GM23338 (cell line): ENCODE data around the gene BPNT1. TPM values are rescaled to one million over a fixed set of nuclear protein-coding genes. Genes with fewer than 3 reads are reported as not detected.

Experiments
- ATAC-seq: fragments of 200-7000 bp; cut with Tn5 transposase; 3 replicates; pipeline ENCODE4 v1.9.1; 2020
- DNase-seq: peaks from one replicate; pipeline ENCODE4 v3.0.0-alpha.2; 2015; ENCODE audit warnings: low spot score
- H2AFZ ChIP-seq: fragments of 200-600 bp; sonication (generic); 2 replicates; pipeline ENCODE4 v1.8.0; 2016; ENCODE audit warnings: antibody characterized with exemption, mild to moderate bottlenecking, moderate library complexity
- H3F3A ChIP-seq: fragments of 200-600 bp; sonication (generic); replicated peaks from 2 replicates; pipeline ENCODE4 v1.8.0; 2017; ENCODE audit warnings: antibody characterized with exemption, mixed run types, low read depth
- H3K27ac ChIP-seq: fragments of 200-600 bp; sonication (generic); 2 replicates; pipeline ENCODE4 v1.6.1; 2016; ENCODE audit warnings: low read depth
- H3K27me3 ChIP-seq: fragments of 200-600 bp; sonication (generic); 2 replicates; pipeline ENCODE4 v1.8.0; 2016; ENCODE audit warnings: mild to moderate bottlenecking, mixed run types, moderate library complexity; ENCODE audit not compliant: insufficient read depth
- H3K36me3 ChIP-seq: fragments of 200-600 bp; sonication (generic); 2 replicates; pipeline ENCODE4 v1.8.0; 2016; ENCODE audit warnings: mild to moderate bottlenecking; ENCODE audit not compliant: insufficient read depth
- H3K4me1 ChIP-seq: fragments of 200-600 bp; sonication (generic); 2 replicates; pipeline ENCODE4 v1.8.0; 2016; ENCODE audit warnings: mild to moderate bottlenecking, moderate library complexity; ENCODE audit not compliant: insufficient read depth
- H3K4me2 ChIP-seq: fragments of 200-600 bp; sonication (generic); 2 replicates; pipeline ENCODE4 v1.7.1; 2017; ENCODE audit warnings: mixed run types
- H3K4me3 ChIP-seq: fragments of 200-600 bp; sonication (generic); 2 replicates; pipeline ENCODE4 v1.6.1; 2016; ENCODE audit warnings: mixed run types
- H3K79me2 ChIP-seq: fragments of 200-600 bp; sonication (generic); replicated peaks from 2 replicates; pipeline ENCODE4 v1.8.0; 2017; ENCODE audit warnings: mild to moderate bottlenecking; ENCODE audit not compliant: insufficient read depth
- H3K9me2 ChIP-seq: fragments of 200-600 bp; sonication (generic); 2 replicates; pipeline ENCODE4 v1.8.0; 2017; ENCODE audit not compliant: insufficient read depth
- H4K20me1 ChIP-seq: fragments of 200-600 bp; sonication (generic); replicated peaks from 2 replicates; pipeline ENCODE4 v1.8.0; 2017; ENCODE audit warnings: mild to moderate bottlenecking; ENCODE audit not compliant: insufficient read depth
- H3K27ac Mint-ChIP-seq: 2 replicates; pipeline ENCODE4 v1.8.0; 2020; ENCODE audit warnings: inconsistent platforms, mild to moderate bottlenecking, moderate library complexity, mixed read lengths
- H3K27me3 Mint-ChIP-seq: 3 replicates; pipeline ENCODE4 v1.8.0; 2022; ENCODE audit warnings: low read depth, mild to moderate bottlenecking, moderate library complexity, mixed read lengths, inconsistent platforms; ENCODE audit not compliant: insufficient read depth, poor library complexity
- H3K36me3 Mint-ChIP-seq: 3 replicates; pipeline ENCODE4 v1.8.0; 2021; ENCODE audit warnings: low read depth, mild to moderate bottlenecking, inconsistent platforms, moderate library complexity, mixed read lengths
- H3K4me1 Mint-ChIP-seq: 3 replicates; pipeline ENCODE4 v1.8.0; 2020; ENCODE audit warnings: mild to moderate bottlenecking, inconsistent platforms, mixed read lengths
- H3K4me3 Mint-ChIP-seq: 3 replicates; pipeline ENCODE4 v1.8.0; 2021; ENCODE audit warnings: moderate library complexity, mild to moderate bottlenecking, inconsistent platforms, mixed read lengths
- H3K9me3 Mint-ChIP-seq: 3 replicates; pipeline ENCODE4 v1.8.0; 2020; ENCODE audit warnings: moderate library complexity, mild to moderate bottlenecking, inconsistent platforms, mixed read lengths
- CTCF ChIP-seq, 2 experiments: fragments of 200-600 bp in 1 of 2; sonication (generic) in 1 of 2; conservative IDR thresholded peaks; 2 replicates each; pipeline versions ENCODE4 v1.5.1 to v1.6.1; 2016 to 2017; ENCODE audit warnings: antibody characterized with exemption in 2 of 2, low read depth in 2 of 2, mild to moderate bottlenecking in 2 of 2, moderate library complexity in 1 of 2
- ETS1 ChIP-seq: IDR thresholded peaks from 2 replicates; pipeline ENCODE4 v1.6.1; 2016; ENCODE audit warnings: antibody characterized with exemption
- EZH2 ChIP-seq: fragments of 200-600 bp; sonication (generic); IDR thresholded peaks from one replicate; pipeline ENCODE4 v1.8.0; 2017; ENCODE audit warnings: antibody characterized with exemption, mild to moderate bottlenecking, low read depth; ENCODE audit not compliant: unreplicated experiment
- EZH2phosphoT487 ChIP-seq: fragments of 200-600 bp; sonication (generic); IDR thresholded peaks from one replicate; pipeline ENCODE4 v1.8.1; 2018; ENCODE audit warnings: antibody characterized with exemption; ENCODE audit not compliant: unreplicated experiment
- JUNB ChIP-seq: IDR thresholded peaks from one replicate; pipeline ENCODE4 v1.6.1; 2016; ENCODE audit warnings: antibody characterized with exemption; ENCODE audit not compliant: unreplicated experiment
- POLR2AphosphoS5 ChIP-seq: IDR thresholded peaks from 2 replicates; pipeline ENCODE4 v1.6.1; 2016; ENCODE audit warnings: antibody characterized with exemption, low read depth
- REST ChIP-seq: IDR thresholded peaks from one replicate; pipeline ENCODE4 v1.6.1; 2018; ENCODE audit warnings: antibody characterized with exemption; ENCODE audit not compliant: unreplicated experiment
- STAT1 ChIP-seq: IDR thresholded peaks from one replicate; pipeline ENCODE4 v1.6.1; 2016; ENCODE audit warnings: antibody characterized with exemption; ENCODE audit not compliant: unreplicated experiment
- ZNF114 ChIP-seq: fragments of 250-450 bp; sonication (Bioruptor Pico); IDR thresholded peaks from 2 replicates; pipeline ENCODE4 v1.5.0; 2020; ENCODE audit warnings: mild to moderate bottlenecking, moderate library complexity
- ZNF331 ChIP-seq: fragments of 250-450 bp; sonication (Bioruptor Pico); IDR thresholded peaks from 2 replicates; pipeline ENCODE4 v1.5.0; 2020; ENCODE audit warnings: low read depth, mild to moderate bottlenecking, moderate library complexity
- polyA plus RNA-seq: library from polyadenylated mRNA; unstranded; fragments of >200 nt; fragmentation: Nextera tagmentation; extraction: Ambion mirVana; gene quantifications from 2 replicates; pipeline ENCODE4 v1.2.1, GENCODE V29; 2016
- total RNA-seq: library from RNA; depleted of rRNA; stranded (reverse); fragments of >200 nt; shearing (Covaris generic); gene quantifications from 2 replicates; pipeline ENCODE4 v1.2.3, GENCODE V29; 2014

BPNT1 gene
- total and polyA plus RNA-seq, 2 experiments from 2014 or later, result 9.6 to 17.2 TPM

DNA sequence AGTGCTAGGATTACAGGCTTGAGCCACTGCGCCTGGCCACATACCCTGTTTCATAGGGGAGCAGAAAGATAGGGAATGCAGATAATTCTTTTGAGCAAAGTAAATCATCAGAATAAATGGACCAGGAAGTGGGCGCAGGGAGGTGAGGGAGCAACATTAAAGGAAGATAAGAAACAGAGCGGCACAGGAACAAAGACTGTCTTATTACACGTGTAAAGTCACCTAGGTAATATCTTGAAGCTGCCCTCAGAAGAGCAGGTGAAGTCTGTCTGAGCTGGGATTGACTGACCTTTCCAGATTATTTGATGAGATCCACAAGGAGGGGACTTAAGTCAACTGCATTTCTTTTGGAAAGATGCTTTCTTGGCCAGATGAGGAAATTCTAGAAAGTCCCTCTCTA lies 50.9 kb downstream of the BPNT1 start:
- H3K27me3 Mint-ChIP-seq, result peaks cover 1% of the 10 kb centered on the region

More for the DNA sequence above, 50.9 kb downstream of the BPNT1 start:
- peaks cover 10% of the 10 kb centered on the region; the same call in 1 of the 2 replicates for H3K36me3 ChIP-seq
- H3K9me3 Mint-ChIP-seq, result no peaks in the 10 kb centered on the region
- TF ChIP-seq REST (no peak), EZH2 (no peak), ZNF331 (no peak), ZNF114 (CRISPR knock-in tag) (no peak), EZH2phosphoT487 (no peak), JUNB (no peak), POLR2AphosphoS5 (no peak), ETS1 (no peak), CTCF (conservative IDR thresholded peaks at IDR 0.05; ENCODE audit: low read depth in 2 of 2) (no peak), STAT1 (no peak)
- no peak overlapping the region for H3K4me2 ChIP-seq
- H2AFZ ChIP-seq, result no peak overlapping the region
- no peaks in the 10 kb centered on the region for H3F3A ChIP-seq
- peaks cover 48% of the 10 kb centered on the region for H3K36me3 Mint-ChIP-seq
- H3K4me3 ChIP-seq, result no peak overlapping the region
- peak overlapping the region; percentile 70; the same call in 1 of the 2 replicates for H3K27ac Mint-ChIP-seq
- H3K4me1 ChIP-seq, result no peaks in the 10 kb centered on the region
- H3K9me2 ChIP-seq, result no peaks in the 10 kb centered on the region
- ATAC-seq (no peak), DNase-seq (no peak)
- 0 out of 2 replicates have a peak overlapping the region, but pooled peaks have one; percentile 63 for H3K27ac ChIP-seq
- H4K20me1 ChIP-seq, result peaks cover 9% of the 10 kb centered on the region
- H3K27me3 ChIP-seq, result no peaks in the 10 kb centered on the region
- H3K4me3 Mint-ChIP-seq, result no peak overlapping the region
- H3K79me2 ChIP-seq, result peaks cover 93% of the 10 kb centered on the region
- peaks cover 2% of the 10 kb centered on the region; the same call in 1 of the 3 replicates for H3K4me1 Mint-ChIP-seq
